NOMO-1 treated with DMSO at 0.1 percent for 48 hours (cell line): ENCODE results near the gene MAPK6.
"Not testable (repeated sequence)": the region's sequence is repeated elsewhere in the genome, so short reads cannot be mapped to it uniquely, and the experiment has no call there.

Source experiments
- DNase-seq: peaks from one replicate; lab custom pipeline; 2025; ENCODE audit not compliant: unreplicated experiment; lab: John Stamatoyannopoulos, UW

The MAPK6 gene

GRCh38 chr15:52080031-52080430 lies 61.0 kb downstream of the MAPK6 start:
- DNase-seq: no peak

GRCh38 chr15:52080706-52081392 lies 61.8 kb downstream of the MAPK6 start:
- no peak for DNase-seq

DNA sequence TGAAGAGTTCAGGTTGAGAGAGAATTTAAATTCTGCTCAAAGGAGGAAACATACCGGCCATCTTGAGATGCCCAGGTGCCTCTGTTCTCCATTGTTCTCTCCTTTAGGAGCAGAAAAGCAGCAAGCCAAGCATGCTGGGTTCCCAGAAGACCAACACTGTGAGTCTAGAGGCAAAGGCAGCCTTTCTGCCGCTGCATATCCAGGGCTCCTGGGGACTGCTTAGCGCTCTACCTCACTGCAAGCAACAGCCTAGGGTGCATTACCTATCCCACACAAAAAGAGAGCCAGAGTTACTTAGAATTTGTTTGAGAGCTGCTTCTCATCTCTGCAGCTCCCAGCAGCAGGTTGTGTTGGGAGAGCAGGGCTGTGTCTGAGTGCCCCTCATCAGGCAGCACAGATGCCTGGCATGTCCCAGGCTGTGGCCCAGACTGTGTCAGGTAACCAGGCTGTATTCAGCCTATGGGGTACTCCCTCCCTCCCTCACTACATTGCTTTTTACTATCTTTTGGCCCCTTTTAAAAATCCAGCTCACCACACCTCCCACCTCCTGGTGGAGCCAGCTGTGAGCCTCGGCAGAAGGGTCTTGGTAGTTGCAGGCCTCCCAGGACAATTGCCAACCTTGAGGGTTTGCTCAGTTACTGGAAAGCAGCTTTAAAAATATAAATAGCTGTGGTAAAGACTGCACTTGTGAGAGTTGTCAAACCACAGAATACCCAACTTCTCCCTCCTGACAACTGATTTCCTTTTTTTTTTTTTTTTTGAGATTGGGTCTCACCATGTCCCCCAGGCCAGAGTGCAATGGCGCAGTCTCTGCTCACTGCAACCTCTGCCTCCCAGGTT lies 63.4 kb downstream of the MAPK6 start:
- DNase-seq: peak; percentile 88

GRCh38 chr15:52083037-52083359 lies 64.0 kb downstream of the MAPK6 start:
- not testable (repeated sequence) for DNase-seq

DNA sequence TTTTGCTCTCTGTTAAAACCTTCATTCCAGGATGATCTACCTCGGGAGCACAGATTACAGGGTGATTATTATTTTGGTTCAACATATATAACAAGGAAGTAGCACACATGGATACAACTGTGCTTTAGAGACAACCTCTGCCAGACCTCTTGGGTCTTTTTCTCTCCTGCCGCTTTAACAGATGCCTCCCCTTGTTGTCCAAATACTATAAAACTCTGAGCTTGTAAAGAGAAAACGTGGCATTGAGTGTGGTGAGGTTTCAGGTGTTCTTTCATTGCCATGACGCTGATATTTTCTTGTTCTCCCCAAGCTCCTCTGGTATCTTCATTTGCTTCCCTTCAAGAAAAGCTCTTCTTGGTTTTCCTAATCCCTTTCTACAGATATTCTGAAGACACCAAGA lies 64.6 kb downstream of the MAPK6 start:
- no peak for DNase-seq

- DNase-seq: no peak
These were observed 66.3 kb downstream of the MAPK6 start for GRCh38 chr15:52085299-52085698.

DNA sequence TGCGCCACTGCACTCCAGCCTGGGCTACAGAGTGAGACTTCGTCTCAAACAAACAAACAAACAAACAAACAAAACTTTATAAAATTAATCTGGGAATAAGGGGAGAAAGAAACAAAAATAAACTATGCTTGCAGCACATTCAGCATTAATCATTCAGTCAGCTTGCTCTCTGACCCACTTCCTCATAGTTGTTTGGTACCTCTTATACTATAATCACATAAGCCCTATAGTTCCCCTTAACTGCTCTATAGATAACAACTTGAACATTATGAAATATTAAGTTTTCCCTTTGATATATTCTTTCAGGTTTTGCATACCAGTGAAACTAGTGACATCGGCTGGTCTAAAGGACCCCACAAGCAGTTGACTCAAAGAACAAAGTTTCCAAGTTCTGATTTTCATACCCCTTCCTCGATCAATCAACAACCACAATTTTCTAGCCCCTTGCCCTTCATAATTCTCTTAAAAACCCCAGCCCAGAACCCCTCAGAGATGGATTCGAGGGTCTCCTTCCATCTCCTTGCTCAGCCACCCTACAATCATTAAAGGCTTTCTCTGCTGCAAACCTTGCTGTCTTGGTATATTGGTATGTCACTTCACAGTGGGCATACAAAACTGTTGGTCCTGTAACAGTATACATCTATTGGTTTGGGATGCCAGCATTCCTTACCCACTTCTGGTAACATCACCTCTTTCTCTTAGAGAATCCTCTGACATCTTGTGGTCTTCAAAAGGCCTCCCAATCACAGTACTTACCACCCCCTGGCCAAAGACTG lies 67.2 kb downstream of the MAPK6 start:
- peak; percentile 72 for DNase-seq

DNA sequence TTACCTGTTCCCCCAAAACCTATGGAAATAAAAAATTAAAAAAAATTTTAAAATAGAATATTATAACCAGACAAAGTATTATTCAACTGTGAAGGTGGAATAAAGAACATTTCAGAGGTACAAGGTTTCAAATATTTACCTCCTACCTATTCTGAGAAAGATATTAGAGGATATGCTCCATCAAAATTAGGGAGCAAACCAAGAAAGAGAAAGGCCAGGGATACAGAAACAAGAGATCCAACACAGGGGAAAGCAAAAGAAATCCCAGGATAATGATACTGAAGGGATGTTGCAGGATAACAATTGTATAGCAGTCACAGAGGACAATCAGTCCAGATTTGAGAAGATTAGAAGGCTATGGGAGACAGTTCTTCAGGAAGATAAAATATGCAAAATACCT lies 71.2 kb downstream of the MAPK6 start:
- DNase-seq: no peak

DNA sequence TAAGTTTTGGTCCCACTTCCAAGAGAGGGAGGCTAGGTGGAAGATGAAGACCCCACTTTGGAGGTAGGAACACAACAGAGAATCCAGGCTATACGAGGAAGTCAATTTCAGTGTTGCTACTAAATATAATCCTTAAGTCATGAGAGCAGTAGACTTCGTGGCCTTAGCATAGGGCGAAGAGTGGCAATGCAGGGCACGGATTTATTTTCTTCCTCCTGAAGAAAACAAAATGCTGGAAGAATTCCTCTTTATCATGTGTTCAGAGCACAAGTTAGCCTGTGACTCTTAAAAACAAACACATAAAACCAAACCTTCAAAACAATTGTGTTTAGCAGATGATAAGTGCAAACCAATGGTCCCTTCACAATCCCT lies 74.1 kb downstream of the MAPK6 start:
- DNase-seq: no peak

GRCh38 chr15:52093539-52094510 lies 74.8 kb downstream of the MAPK6 start:
- peak; percentile 58 for DNase-seq

- DNase-seq: peak; percentile 74
These were observed 76.0 kb downstream of the MAPK6 start for GRCh38 chr15:52094811-52095584.

DNA sequence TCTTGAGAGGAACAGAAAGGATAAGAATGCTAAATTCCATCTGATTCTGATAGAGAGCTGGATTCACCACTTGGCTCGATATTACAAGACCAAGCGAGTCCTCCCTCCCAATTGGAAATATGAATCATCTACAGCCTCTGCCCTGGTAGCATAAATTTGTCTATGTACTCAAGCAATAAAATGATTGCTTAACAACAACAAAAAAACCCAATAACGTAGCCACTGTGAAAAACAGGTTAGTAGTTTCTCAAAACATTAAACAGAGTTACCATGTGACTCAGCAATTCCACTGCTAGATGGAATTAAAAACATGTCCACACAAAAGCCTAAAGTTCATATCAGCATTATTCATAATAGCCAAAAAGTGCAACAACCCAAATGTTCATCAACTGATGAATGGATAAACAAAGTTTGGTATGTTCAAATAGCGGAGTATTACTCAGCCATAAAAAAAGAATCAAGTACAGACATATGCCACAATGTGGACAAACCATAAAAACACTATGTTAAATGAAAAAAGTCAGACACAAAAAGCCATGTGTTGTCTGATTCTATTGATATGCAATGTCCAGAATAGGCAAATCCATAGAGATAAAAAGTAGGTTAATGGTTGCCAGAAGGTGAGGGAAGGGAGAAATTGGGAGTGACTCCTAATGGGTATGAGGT lies 76.7 kb downstream of the MAPK6 start:
- peak; percentile 81 for DNase-seq

DNA sequence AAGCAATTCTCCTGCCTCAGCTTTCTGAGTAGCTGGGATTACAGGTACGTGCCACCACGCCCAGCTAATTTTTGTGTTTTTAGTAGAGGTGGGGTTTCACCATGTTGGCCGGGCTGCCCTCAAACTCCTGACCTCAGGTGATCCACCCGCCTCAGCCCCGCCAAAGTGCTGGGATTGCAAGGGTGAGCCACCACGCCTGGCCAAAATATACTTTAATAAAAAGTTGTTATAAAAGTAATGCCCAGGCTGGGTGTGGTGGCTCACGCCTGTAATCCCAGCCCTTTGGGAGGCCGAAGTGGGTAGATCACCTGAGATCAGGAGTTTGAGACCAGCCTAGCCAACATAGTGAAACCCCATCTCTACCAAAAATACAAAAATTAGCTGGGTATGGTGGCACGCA lies 77.5 kb downstream of the MAPK6 start:
- not testable (repeated sequence) for DNase-seq

- no peak for DNase-seq
These were observed 78.2 kb downstream of the MAPK6 start for GRCh38 chr15:52097180-52097579.

DNA sequence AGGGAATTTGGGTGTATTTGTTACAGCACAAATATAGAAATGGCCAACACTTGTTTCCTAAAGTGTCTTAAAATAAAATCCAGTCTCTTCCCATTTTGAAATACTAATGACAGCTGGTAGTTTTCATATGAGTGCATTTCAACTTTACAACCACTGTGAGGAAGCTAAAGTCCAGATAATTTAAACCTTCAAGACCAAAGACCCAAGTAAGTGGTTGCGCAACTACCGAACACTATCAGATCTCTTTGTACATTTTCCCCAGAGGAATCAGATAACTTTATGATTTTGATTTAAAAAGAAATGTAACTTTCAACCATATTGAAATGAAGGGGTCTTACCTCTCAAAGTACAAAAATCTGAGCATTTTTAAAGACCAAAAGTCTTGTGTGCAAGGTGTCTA lies 79.3 kb downstream of the MAPK6 start:
- peak; percentile 74 for DNase-seq

DNA sequence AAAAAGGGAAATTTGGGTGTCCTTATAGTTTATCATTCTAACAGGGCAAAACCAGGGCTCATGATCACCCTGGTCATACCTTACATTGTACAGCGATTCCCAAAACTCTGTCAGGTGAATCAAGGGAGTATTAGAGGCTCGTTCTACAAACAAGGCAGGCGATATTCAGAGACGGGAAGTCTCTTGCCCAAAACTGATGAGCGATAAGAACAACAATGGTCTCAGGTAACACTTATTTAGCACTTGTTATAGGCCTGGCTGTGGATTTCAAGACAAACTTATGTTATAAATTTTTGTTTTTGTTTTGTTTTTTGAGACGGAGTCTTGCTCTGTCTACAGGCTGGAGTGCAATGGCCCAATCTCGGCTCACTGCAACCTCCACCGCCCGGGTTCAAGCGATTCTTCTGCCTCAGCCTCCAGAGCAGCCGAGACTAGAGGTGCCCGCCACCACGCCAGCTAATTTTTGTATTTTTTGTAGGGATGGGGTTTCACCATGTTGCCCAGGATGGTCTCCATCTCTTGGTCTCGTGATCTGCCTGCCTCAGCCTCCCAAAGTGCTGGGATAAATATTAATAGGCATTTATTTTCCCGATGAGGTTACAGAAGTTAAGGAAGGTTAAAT lies 80.7 kb downstream of the MAPK6 start:
- no peak for DNase-seq

DNA sequence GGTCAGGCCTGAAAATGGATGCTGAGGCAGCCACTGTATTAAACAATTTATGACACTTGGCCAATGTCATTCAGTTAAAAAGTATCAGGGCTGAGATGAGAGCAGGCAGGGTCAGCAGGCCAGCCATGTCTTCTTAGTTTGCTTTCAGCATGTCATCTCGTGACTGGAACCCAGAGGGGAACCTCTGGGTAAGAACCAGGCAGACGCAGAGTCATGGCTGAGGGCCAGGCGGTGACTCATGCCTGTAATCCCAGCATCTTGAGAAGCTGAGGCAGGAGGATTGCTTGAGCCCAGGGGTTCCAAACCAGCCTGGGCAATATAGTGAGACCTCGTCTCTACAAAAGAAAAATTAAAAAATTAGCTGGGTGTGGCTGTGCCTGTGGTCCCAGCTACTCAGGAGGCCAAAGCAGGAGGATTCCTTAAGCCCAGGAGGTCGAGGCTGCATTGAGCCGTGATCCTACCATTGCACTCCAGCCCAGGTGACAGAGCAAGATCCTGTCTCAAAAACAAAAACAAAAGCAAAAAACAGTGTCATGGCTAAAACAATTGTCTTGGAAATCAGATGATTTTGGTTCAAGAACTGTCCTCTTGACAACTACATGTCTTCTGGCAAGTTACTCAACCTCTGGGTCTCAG lies 81.9 kb downstream of the MAPK6 start:
- peak; percentile 55 for DNase-seq

- peak; percentile 77 for DNase-seq
These were observed 82.7 kb downstream of the MAPK6 start for GRCh38 chr15:52101542-52102323.
